GM21786 (cell line): ENCODE measurements around the gene CBX5.
"Not testable (repeated sequence)": the region's sequence is repeated elsewhere in the genome, so short reads cannot be mapped to it uniquely, and the experiment has no call there.

Experiments
- ATAC-seq: cut with Tn5 transposase; IDR thresholded peaks from one replicate; pipeline ENCODE4 v1.9.1; 2021; ENCODE audit not compliant: unreplicated experiment

The CBX5 gene

DNA sequence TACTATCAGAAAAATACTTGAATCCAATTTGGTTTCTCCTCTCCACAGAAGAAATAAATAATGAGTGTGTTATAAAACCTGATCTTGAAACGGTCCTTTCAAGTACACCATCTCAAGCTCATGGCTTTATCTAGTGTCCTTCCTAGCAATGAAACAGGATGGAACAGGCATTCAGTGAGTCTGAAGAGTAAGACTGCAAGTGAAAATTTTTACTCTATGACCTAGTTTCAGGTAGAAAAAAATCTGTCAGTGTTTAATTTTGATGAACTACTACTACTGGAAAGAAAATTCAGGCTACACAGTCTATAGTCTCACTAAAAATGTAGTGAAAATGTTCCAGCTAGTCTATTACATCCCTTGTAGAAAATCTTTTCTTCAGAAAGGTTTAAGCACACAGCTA is 7.7 kb downstream of the CBX5 start:
- ATAC-seq: no peak

DNA sequence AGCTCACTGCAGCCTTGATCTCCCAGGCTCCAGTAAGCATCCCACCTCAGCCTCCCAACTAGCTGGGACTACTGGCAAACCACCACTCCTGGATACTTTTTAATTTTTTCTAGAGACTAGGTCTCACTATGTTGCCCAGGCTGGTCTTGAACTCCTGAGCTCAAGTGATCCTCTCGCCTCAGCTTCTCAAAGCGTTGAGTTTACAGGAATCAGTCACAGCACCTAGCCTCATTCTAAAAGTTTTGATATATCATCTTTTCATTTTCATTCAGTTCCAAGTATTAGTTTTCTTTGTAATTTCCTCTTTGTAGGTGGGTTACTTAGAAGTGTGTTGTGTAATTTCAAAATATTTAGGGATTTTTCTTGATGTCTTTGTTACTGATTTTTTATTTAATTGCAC is 9.6 kb downstream of the CBX5 start:
- no peak for ATAC-seq

DNA sequence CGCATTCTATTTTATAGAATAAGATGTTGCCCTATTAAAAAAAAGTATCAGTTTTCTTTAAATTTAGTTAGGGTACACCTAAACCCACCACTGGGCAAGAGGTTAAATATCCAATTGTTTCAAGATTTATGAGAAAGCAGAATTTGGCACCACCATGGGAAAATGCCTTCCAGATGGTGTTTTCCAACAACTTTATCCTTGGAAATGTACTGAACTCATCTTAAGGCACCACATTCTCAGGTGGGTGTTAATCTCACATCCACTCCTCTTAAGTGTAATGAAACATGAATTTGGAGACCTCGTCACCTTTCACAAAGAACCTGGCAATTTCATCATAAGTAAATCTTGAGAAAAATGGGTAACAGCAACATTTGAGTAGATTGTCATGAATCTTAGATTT is 13.1 kb downstream of the CBX5 start:
- ATAC-seq: no peak

DNA sequence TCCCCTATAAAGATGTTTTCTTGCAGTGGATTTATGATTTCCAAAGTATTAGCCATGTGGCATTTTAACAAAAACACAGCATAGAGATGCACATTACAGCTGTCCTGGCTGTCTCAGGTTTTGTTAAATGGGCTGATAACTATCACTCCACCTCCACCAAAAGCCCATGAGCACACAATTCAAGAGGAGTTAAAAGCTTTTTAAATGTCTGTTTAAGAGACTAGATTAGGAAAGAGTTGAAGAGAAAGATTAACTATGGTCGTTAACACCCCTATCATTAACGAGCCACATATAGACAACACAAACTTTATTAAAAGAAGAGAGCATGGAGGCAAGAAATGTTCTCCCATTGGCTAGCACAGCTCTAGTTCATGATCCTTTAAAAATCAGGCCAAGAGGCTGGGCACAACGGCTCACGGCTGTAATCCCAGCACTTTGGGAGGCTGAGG is 14.5 kb downstream of the CBX5 start:
- ATAC-seq: no peak

DNA sequence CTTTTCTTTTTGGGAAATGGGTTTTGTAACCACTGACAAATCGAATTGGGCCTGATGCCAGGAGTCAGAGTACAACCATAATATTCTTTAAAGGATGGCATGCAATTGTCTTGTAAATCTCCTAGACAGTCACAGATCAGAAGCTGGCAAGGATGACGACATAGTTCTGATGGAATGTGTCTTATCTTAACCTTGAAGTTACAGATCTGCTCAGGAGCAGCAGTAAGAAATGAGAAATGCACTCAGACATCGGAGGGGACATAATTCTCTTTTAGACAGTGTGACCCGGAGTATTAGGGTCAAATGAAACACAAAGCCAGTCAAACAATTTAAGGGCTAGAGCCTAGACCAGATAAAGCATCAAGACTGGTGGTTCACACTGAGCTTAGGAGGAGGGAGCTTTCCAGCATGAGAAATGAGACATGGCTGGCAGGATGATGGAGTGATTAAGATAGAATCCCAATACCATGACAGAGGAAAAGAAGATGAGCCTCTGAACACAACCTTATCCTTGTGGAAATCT is 17.5 kb downstream of the CBX5 start:
- ATAC-seq: no peak

DNA sequence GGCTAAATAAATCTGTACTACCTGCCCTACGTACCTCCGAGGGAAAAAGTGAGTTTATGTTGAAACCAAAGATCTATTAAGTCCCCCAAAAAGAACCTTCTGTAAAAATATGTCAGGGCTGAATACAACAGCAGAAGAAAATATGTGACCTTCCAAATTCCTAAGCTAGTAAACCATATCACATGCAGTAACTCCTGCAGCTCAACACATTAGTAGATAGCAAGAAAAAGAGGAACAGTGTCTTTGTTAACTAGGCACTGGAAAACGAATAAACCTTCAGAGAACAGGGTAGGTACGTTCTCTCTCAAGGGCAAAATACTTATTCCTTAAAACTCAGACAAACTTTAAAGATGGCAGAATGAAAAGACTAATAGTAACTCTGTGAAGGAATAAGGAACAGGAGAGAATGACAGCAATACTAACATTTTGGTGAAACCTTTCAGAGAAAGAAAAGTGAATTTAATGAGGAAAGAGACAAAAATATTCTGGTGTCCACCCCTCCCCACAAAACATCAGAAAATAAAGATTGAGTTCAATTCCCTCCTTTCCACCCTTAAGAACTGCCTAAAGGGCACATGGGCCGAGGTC is 18.0 kb downstream of the CBX5 start:
- no peak for ATAC-seq

DNA sequence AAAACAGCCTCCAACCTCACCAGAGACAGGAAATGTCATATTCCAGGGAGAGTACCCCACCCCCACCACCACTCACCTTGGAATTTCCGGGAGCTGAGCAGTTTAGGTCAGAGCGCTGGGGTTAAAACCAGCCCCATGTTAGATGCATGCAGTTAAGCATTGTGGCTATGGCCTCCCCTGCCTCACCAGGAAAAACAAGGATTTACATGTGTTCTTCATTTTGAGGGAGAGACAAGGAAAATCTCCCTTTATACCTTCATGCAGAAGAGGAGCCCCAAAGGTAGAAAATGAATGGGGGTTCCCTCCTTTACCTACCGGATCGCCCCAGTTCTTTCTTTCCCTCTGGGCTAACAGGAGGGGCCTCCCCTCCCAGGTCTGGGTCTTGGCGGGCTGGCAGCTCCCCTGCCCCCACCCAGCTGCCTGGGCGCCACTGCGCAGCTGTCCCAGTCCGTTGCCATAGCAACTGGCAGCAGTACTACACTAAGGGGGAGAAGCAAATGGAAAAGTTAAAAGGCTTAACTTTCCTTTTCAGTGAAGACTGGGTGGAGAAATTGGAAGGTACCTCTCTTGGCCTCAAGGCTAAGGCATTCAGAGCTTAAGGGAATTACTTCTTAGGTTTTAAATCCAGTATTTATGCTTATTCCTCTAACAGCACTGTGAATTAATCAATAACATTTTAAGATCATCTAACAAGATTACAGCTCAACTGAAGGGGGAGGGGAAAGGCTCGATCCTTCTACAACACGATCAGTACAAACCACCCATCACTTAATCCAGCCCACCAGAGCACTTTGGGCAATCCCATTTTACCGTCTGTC is 20.5 kb downstream of the CBX5 start:
- ATAC-seq: peak; percentile 80

DNA sequence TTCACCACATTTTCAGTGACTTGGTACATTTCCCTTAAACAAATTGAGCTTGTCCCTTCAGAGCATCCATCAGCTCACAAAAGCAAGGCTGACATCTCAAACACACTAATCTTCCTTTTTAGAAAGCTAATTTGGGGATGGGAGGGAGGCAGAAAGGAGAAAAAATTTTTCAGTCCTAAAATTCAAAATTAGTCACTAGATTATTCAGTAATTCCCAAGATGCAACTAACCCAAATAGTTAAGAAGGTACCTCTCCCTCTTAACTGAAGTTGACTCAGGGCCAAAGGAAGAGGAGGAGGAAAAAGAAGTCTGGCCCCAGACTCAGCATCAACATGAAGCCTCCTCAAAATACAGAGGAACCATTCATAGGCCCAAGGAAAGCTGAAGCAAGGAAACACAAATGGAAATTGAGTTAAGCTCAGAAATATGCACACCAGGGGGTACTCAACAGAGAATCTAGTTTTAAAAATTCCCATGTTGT is 21.7 kb downstream of the CBX5 start:
- no peak for ATAC-seq

DNA sequence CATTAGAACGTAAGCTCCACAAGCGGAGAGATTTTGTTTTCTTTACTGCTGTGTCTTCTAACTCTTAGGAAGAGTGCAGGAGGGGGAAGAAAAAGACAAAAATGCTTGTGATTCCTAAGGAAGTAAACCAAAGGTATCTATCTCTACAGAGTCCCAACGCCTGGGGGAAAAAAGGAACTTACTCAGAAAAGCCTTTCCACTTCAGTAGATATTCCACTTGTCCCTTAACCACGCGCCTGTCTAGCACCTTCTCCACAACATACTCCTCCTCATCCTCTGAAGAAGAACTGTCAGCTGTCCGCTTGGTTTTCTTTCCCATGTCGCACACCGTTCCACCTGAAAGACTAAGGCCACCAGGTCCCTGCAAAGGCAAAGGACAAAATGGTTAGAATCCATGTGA is 22.6 kb downstream of the CBX5 start:
- no peak for ATAC-seq

DNA sequence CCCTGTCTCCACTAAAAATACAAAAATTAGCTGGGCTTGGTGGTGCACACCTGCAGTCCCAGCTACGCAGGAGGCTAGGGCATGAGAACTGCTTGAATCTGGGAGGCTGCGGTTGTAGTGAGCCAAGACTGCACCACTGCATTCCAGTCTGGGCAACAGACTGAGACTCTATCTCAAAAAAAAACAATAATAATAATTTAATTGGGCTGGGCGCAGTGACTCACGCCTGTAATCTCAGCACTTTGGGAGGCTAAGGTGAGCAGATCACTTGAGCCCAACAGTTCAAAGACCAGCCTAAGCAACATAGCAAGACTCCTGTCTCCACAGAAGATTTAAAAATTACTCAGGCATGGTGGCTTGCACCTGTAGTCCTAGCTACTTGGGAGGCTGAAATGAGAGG is 26.7 kb downstream of the CBX5 start:
- ATAC-seq: no peak

DNA sequence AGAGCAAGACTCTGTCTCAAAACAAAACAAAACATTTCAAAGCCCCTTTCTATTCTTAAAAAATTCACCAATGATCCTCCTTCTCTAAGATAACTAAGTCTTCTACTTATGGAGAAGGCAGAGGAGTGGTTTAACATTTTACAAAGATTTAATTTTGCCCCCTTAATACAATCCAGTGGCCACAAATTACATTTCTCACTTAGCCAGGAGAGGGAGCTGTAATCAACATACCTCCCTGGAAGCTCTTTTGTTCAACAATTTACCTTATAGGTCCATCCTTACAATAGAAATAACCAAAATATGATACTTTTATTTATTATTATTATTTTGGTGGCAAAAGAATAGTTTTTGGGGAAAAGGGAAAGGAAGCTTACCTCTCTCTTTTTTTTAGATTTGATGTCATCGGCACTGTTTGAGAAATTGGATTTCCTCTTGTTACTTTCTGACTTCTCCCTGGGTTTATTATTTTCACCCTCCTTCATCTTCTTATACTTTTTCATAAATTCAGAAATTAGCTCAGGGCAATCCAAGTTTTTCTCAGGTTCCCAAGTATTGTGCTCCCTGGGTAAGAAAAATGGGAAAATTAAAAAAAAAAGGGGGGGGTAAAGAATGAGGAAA is 28.1 kb downstream of the CBX5 start:
- no peak for ATAC-seq

DNA sequence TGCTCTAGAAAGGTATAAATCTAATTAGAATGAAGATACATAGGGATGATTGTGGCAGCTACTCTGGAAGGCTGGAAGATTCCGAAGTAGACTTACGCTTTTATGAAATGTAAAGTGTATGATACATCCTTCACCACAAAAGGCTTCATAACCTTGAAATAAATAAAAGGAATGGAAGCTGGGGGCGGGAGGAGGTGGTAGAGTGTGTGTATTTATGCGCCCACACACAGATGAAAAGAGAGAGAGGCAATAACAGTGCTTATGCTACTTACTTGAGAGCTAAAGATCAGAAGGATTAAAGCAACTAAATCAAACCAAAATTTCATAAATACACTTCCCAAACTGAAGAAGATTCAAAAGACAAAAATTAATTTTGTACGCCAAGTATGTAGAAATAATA is 30.4 kb downstream of the CBX5 start:
- no peak for ATAC-seq

DNA sequence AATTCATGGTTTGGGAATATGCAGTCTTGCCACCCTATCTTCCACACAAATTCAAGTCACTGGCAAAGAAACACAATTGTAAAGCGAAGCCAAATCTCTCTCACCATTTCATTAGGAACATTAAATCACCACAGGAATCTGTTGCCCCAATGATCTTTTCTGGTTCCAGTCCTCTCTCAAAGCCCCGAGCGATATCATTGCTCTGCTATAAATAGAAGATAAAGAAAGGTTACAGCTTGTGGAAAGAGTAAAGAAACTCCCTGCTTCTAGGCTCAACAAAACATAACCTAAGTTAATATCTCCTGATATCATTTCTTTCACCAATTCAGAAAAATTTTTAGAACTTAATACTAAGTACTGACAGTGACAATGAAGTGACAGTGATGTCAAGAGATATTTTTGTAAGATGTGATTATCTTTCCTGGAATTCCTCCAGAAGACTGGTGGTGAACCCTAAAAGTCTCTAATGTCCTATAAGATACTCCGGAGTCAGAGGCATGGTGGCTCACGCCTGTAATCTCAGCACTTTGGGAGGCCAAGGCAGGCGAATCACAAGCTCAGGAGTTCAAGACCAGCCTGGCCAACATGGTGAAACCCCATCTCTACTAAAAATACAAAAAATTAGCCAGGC is 33.8 kb downstream of the CBX5 start:
- no peak for ATAC-seq

DNA sequence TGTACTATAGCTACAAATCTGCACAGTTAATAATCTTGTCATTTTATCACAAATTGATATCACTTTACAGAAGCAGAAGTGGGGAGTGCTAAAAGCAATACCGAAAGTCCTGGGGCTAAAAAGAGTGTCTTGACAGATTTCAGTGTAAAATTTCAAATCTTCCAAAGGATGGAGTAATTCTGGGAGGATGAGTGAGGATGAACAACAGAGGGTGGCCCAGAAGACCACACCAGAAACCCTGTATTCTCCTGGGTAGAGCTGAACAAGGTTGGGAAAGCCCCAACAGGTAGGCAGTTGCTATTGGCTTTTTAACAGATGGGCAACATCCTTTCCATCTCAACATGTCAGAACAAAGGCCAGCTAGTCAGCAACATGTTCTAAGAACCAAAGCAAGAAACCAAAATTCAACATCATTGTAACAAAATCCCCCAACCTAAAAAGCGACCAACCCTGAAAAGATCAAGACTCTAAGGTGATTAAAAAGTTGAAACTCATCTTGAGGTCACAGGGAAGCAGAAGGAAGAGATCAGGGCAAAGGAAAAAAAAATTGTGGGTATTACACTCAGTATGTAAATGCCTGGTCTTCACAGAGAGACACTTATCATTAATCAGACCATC is 38.8 kb downstream of the CBX5 start:
- peak; percentile 58 for ATAC-seq

DNA sequence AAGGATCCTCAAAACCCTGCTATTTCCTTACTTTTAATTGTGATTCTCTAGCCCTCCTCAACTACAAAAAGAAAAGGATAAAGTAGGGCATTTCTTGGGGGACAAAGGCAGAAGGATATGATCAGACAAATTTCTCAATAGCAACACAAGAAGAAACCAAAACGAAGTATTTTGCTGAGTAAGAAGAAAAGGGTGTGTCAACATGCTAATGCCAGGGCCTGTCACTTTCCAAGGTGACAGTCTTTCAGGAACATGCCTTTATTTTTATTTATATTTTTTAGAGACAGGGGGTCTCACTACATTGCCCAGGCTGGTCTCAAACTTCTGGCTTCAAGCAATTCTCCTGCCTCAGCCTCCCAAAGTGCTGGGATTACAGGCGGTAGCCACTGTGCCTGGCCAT is 39.8 kb downstream of the CBX5 start:
- no peak for ATAC-seq

DNA sequence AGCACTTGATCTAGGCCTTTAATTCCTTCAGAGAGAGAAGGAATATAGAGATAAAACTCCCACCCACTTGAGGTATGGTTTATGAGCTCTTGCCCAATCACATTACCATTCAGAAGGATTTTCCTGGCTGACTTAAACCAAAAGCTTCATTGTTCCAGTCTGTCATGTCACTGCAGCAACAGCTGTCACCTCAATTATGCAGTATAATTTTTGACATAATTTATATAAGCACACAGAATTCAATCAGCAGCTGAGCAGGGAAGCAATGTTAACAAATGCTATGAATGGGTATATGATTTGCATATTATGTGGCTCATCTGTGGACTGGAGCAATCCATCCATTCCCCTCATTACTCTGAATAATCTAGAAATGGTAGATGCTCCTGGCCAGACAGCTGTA is 40.3 kb downstream of the CBX5 start:
- no peak for ATAC-seq

DNA sequence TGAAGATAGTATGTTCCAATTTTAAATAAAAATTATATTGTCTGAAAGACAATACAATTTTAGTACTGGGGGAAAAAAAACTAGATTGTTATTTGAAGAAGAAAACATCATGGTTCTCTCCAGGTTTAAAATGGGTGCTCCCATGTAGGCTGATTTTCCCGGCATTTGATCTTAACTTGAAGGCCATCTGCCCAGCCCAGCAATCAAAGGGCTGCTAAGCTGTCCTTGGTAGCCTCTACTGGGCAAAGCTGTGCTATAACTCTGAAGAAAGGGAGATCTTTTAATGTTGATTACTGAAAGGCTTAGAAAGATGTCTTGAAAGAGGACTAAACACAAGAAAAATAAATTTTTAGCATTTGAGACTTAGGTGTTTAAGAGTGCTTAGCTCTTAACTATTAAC is 41.4 kb downstream of the CBX5 start:
- no peak for ATAC-seq

DNA sequence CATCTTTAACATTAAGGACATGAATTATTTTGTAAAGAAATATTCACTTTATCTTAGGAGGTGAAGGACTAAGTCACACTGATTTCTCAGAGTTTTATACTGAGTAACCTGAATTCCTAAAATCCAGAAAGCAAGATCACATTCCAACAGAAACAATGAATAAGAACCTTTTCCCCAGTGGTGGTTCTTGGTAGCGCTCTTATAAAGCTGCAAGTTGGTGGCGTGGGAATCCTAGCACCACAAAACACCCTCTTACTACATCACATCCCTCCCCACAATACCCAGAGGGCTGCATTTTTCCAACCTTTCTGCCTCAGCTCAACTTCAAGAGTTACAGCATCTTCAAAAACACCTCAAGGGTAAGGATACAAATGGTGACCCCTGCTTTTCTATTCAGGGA is 47.1 kb downstream of the CBX5 start:
- no peak for ATAC-seq

DNA sequence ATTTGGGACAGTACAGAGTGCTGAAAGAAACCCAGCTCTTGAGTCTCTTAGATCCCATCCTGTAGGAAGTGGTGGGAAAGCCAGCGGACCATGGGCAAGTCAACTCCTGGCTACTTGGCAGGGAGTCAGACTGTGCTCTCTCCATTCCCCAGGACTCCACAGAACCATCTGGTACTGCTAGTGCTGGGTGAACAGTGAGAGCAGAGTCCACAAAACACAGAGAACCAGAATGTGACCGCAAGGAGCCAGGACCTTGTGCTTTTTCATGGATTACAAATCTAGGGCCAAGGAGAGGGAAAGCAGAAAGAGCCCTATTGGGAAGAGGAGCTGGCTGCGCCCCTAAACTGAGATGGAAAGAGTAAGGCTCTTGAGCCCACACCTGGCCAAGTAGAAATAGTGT is 48.7 kb downstream of the CBX5 start:
- not testable (repeated sequence) for ATAC-seq

DNA sequence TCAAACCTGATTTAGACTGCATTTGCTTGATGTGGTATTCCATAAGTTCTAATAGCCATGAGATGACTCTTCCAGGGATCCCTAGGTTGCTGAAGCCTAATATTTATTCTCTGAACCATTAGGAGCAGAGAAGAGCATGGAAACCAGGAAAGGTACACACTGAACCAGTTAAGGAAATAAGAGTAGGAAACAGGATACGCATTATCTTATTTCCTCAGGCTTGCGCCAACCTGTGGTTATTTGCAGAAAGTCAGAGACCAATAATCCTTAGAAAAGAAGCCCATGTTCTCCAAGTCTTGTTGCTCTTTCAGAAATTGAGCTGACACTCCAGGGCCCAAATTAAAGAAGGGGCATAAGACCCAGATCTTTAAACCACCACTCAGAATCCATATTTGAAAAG is 49.4 kb downstream of the CBX5 start:
- ATAC-seq: no peak

DNA sequence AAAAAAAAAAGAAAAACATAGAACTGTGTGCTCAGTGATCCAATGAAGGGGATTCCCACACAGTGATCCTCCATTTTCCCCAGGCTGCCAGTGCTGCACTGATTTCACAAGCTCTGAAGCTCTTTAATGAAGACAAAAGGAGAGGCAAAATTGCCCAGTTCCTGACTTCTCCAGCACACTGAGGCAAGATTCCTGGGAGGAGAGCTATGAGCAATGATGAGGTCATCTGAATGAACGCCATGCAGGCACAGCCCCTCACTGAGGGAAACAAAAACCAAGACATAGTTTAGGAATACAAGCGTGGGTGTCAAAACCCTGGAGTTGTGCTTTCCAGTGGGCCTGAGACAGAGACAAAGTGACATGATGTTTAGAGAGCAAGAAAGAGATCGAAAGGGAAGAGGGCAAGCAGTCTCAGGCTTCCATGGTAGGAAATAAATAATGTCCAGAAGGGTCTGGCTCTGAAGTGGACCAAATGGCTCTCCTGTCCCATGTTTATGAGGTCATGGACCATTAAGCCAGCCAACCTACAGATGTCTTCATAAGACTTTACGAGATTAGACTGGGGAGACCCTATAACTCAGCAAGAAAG is 50.2 kb downstream of the CBX5 start:
- no peak for ATAC-seq
